Neuronal stem cell (in vitro differentiated cells): ENCODE results near the gene WNT3.

Source experiments
- DNase-seq: peaks from one replicate; pipeline ENCODE4 v3.0.0-alpha.2; 2013; ENCODE audit warnings: low spot score
- H2AFZ ChIP-seq: one replicate; pipeline ENCODE4 v1.6.1; 2013; ENCODE audit warnings: mild to moderate bottlenecking, low read length, inconsistent platforms
- H2AK5ac ChIP-seq: 2 replicates; pipeline ENCODE4 v1.6.1; 2013; ENCODE audit warnings: low read depth, mild to moderate bottlenecking, inconsistent platforms, low read length, moderate library complexity, mixed read lengths
- H2BK120ac ChIP-seq: 2 replicates; pipeline ENCODE4 v1.6.1; 2013; ENCODE audit warnings: low read depth, mild to moderate bottlenecking, inconsistent platforms, low read length, moderate library complexity, mixed read lengths
- H2BK12ac ChIP-seq: one replicate; pipeline ENCODE4 v1.6.1; 2013; ENCODE audit warnings: low read length, inconsistent platforms
- H2BK15ac ChIP-seq: 2 replicates; pipeline ENCODE4 v1.6.1; 2013; ENCODE audit warnings: mild to moderate bottlenecking, low read length, inconsistent platforms, mixed read lengths
- H2BK5ac ChIP-seq: one replicate; pipeline ENCODE4 v1.6.1; 2013; ENCODE audit warnings: inconsistent platforms, mild to moderate bottlenecking, low read length, moderate library complexity
- H3K14ac ChIP-seq: one replicate; pipeline ENCODE4 v1.6.1; 2013; ENCODE audit warnings: low read length, inconsistent platforms
- H3K18ac ChIP-seq: 2 replicates; pipeline ENCODE4 v1.6.1; 2013; ENCODE audit warnings: low read length, inconsistent platforms
- H3K23ac ChIP-seq: 2 replicates; pipeline ENCODE4 v1.6.1; 2013; ENCODE audit warnings: low read depth, mild to moderate bottlenecking, mixed read lengths, low read length, inconsistent platforms; ENCODE audit not compliant: poor library complexity
- H3K27ac ChIP-seq: replicated peaks from 3 replicates; pipeline ENCODE4 v1.5.1; 2013; ENCODE audit warnings: low read length, inconsistent platforms
- H3K27me3 ChIP-seq, 3 experiments: 2 replicates each; pipeline ENCODE4 v1.6.1; 2013; ENCODE audit warnings: low read length in 3 of 3, mild to moderate bottlenecking in 2 of 3, inconsistent platforms in 1 of 3, low read depth in 1 of 3, mixed read lengths in 1 of 3, moderate library complexity in 1 of 3; ENCODE audit not compliant: control insufficient read depth in 3 of 3, insufficient read depth in 3 of 3
- H3K36me3 ChIP-seq, 2 donors: replicated peaks in 1 of 2; 2 replicates each; pipeline ENCODE4 v1.6.1; 2013; ENCODE audit warnings: low read length in 2 of 2; ENCODE audit not compliant: control insufficient read depth in 2 of 2, insufficient read depth in 2 of 2
- H3K4ac ChIP-seq: 2 replicates; pipeline ENCODE4 v1.6.1; 2013; ENCODE audit warnings: inconsistent platforms, mild to moderate bottlenecking, low read length, moderate library complexity
- H3K4me1 ChIP-seq, 2 donors: 1 replicate in 1 of 2; 2 replicates in 1 of 2; pipeline ENCODE4 v1.6.1; 2013; ENCODE audit warnings: low read length in 2 of 2, low read depth in 1 of 2; ENCODE audit not compliant: control insufficient read depth in 2 of 2, insufficient read depth in 1 of 2
- H3K4me2 ChIP-seq: one replicate; pipeline ENCODE4 v1.6.1; 2013; ENCODE audit warnings: mild to moderate bottlenecking, low read length, inconsistent platforms; ENCODE audit not compliant: insufficient read depth, poor library complexity, severe bottlenecking
- H3K4me3 ChIP-seq, 2 donors: 2 replicates each; pipeline ENCODE4 v1.5.1; 2013; ENCODE audit warnings: low read length in 2 of 2, mild to moderate bottlenecking in 2 of 2, inconsistent platforms in 1 of 2, moderate library complexity in 1 of 2
- H3K79me1 ChIP-seq: one replicate; pipeline ENCODE4 v1.6.1; 2013; ENCODE audit warnings: low read depth, mild to moderate bottlenecking, inconsistent platforms, low read length, moderate library complexity
- H3K9ac ChIP-seq: one replicate; pipeline ENCODE4 v1.6.1; 2013; ENCODE audit warnings: mild to moderate bottlenecking, low read depth, low read length, inconsistent platforms; ENCODE audit not compliant: poor library complexity
- H3K9me3 ChIP-seq, 2 donors: replicated peaks in 1 of 2; 2 replicates each; pipeline versions ENCODE3 to v1.6.1; 2013; ENCODE audit warnings: low read length in 2 of 2, mild to moderate bottlenecking in 2 of 2, inconsistent platforms in 1 of 2, low read depth in 1 of 2, mixed read lengths in 1 of 2, moderate library complexity in 1 of 2; ENCODE audit not compliant: control insufficient read depth in 2 of 2, insufficient read depth in 1 of 2
- H4K8ac ChIP-seq: one replicate; pipeline ENCODE4 v1.6.1; 2013; ENCODE audit warnings: low read depth, mild to moderate bottlenecking, inconsistent platforms, low read length, moderate library complexity
- H4K91ac ChIP-seq: one replicate; pipeline ENCODE4 v1.6.1; 2013; ENCODE audit warnings: low read length, low read depth, mild to moderate bottlenecking, inconsistent platforms; ENCODE audit not compliant: poor library complexity
- WGBS, 2 donors: extraction: QIAGEN DNeasy Blood & Tissue Kit; methylation state at CpG; one replicate each; pipeline ENCODE4 v1.1.7; 2013; ENCODE audit warnings: missing lambda C conversion rate in 2 of 2, mixed read lengths in 1 of 2; ENCODE audit not compliant: insufficient read length in 2 of 2, insufficient replicate concordance in 1 of 2; ENCODE audit errors: extremely low coverage in 2 of 2; 5-methylcytosine and 5-hydroxymethylcytosine counted together

Gene WNT3

DNA sequence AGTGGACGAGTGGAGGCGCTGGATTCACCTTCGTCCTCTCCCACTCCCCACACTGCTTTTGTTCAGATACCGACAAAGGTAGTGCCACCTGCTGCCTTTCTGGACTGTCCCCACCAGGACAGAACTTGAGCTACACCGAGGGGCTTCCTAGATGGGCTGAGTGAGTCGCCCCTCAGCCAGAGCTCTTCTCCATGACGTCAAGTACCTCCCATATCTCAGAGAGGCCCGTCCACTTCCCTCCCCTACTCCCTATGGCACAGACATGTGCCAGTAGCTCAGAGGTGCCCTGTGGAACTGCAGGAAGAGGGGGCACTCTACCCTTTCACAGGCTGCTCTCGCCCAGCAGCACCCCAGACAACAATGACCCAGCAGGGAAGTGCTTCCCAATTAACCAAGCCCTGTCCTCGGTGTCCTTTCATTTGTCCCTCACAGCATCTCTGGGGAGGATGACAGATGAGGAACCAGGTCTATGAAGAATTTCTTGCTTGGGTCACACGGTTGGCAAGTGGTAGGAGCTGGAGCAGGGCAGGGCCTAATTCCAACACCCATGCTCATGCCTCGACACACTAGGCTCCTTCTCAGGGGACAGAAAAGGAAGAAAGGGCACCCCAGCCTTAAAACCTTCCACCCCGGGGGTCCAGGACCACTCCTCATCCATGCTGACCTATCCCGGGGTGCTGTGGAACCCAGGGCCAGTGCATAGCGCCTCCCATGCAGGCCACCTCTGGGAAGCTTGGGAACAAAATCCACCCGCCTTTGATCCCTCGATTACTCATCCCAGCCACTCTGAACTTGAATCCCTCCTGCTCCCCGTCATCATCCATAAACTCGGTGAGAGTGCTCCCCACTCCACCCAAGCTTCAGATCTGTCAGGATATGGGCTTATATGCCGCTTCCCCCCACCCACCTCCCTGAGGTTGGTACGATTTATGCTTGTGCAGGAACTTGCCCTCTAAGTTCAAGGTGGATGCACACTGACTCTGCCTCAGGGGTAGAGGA lies 51.7 kb downstream of the WNT3 start:
- H4K91ac ChIP-seq, result no peak overlapping the region
- H3K4me1 ChIP-seq, result peaks cover 0 to 19% of the 10 kb centered on the region in 2 donors
- no peak overlapping the region for H3K4me2 ChIP-seq
- no peak overlapping the region for H2BK15ac ChIP-seq
- H4K8ac ChIP-seq, result no peak overlapping the region
- H2BK120ac ChIP-seq, result no peak overlapping the region
- no peak overlapping the region for H3K4me3 ChIP-seq
- H3K4ac ChIP-seq, result peak overlapping the region; percentile 30
- peaks cover 0 to 4% (median 0%) of the 10 kb centered on the region in 3 experiments for H3K27me3 ChIP-seq
- H2BK12ac ChIP-seq, result no peak overlapping the region
- H3K18ac ChIP-seq, result peak overlapping the region; percentile 11
- no peak overlapping the region for H2AK5ac ChIP-seq
- H3K14ac ChIP-seq, result no peak overlapping the region
- no peak overlapping the region for H2AFZ ChIP-seq
- no peaks in the 10 kb centered on the region for H3K9me3 ChIP-seq
- WGBS, 2 donors, result no CpG with 5 or more reads among the region's 21 CpGs
- no peak overlapping the region for H3K27ac ChIP-seq
- H3K36me3 ChIP-seq, result peaks cover 0 to 77% of the 10 kb centered on the region in 2 donors
- no peak for DNase-seq
- H2BK5ac ChIP-seq, result no peak overlapping the region
- H3K79me1 ChIP-seq, result no peaks in the 10 kb centered on the region
- no peak overlapping the region for H3K9ac ChIP-seq
- H3K23ac ChIP-seq, result peak overlapping the region; percentile 38

DNA sequence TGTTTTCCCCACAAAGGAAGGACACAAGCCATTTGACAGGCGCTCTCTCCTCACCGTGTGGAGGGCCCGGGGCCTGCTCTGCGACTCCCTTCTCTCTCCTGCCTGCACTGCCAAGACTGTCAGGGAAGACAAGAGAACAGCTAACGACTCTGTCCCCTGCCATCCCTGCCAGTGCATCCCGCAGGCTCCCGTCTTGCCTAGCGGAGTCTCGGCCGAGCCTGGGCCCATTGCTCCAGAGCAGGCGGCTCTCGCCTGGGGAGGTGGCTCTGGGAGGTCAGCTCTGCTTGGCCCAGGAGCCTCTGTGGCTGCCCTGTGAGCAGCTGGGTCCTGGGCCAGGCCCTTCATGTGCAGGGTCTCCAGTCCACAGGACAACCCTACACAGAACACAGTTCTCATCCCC lies 53.0 kb downstream of the WNT3 start:
- no peak overlapping the region for H2BK5ac ChIP-seq
- WGBS, 2 donors, result no CpG with 5 or more reads among the region's 12 CpGs
- H3K9me3 ChIP-seq, result no peaks in the 10 kb centered on the region
- peaks cover 0 to 15% of the 10 kb centered on the region in 2 donors for H3K4me1 ChIP-seq
- H3K27ac ChIP-seq, result no peak overlapping the region
- no peak overlapping the region for H3K23ac ChIP-seq
- H3K27me3 ChIP-seq, result peaks cover 0 to 4% (median 0%) of the 10 kb centered on the region in 3 experiments
- H3K14ac ChIP-seq, result no peak overlapping the region
- H3K18ac ChIP-seq, result no peak overlapping the region
- no peak overlapping the region for H4K8ac ChIP-seq
- H3K36me3 ChIP-seq, result peaks cover 0 to 90% of the 10 kb centered on the region in 2 donors
- H2AK5ac ChIP-seq, result no peak overlapping the region
- no peak overlapping the region for H3K4ac ChIP-seq
- H4K91ac ChIP-seq, result no peak overlapping the region
- no peak overlapping the region for H3K4me3 ChIP-seq
- H3K9ac ChIP-seq, result no peak overlapping the region
- H3K4me2 ChIP-seq, result no peak overlapping the region
- H2BK15ac ChIP-seq, result no peak overlapping the region
- H3K79me1 ChIP-seq, result no peaks in the 10 kb centered on the region
- H2BK120ac ChIP-seq, result no peak overlapping the region
- no peak overlapping the region for H2AFZ ChIP-seq
- no peak for DNase-seq
- H2BK12ac ChIP-seq, result no peak overlapping the region

DNA sequence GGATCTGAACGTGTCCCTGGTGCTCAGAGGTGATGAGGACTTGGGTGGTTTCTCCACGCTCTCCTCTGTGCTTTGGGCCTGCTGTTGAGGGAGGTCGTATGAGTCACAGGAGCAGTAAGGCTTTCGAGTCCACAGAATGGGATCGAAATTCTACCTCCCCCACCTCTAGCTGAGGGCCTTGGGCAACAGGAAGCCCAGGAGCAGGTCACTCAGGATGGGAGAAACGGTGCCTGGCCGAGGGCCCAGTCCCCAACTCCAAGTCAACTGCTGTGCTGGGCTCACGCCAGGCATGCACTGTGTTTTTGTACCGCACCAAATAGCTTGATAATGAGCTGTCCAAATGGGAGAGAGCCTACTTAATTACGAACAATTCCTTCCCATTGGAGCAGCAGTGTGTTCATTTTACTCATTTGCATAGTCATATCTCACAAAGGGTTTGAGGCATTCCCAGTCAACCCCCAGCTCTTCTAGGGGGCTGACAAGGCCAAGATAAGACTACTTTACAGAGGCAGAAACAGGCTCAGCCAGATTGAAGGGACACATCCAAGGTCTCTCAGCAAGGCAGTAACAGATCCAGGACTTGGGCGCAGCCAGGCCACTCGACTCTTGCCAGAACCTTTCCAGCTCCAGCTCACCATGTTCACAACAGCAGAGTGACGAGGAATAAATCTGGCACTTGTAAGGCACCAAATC lies 53.6 kb downstream of the WNT3 start:
- Histone ChIP-seq H2BK5ac (no peak overlapping the region), H2AK5ac (no peak overlapping the region), H3K14ac (no peak overlapping the region), H3K27ac (no peak overlapping the region), H4K91ac (no peak overlapping the region), H3K4me1 (peaks cover 0 to 9% of the 10 kb centered on the region in 2 donors), H3K23ac (no peak overlapping the region), H2BK12ac (no peak overlapping the region), H3K79me1 (no peaks in the 10 kb centered on the region), H3K9me3 (no peaks in the 10 kb centered on the region), H3K27me3 (peaks cover 0 to 2% (median 0%) of the 10 kb centered on the region in 3 experiments), H2BK15ac (no peak overlapping the region), H3K4me2 (no peak overlapping the region), H3K36me3 (peaks cover 0 to 95% of the 10 kb centered on the region in 2 donors), H3K4me3 (no peak overlapping the region), H3K4ac (no peak overlapping the region), H2BK120ac (no peak overlapping the region), H4K8ac (no peak overlapping the region), H2AFZ (no peak overlapping the region), H3K18ac (no peak overlapping the region), H3K9ac (no peak overlapping the region)
- DNase-seq, result no peak
- no CpG with 5 or more reads among the region's 13 CpGs for WGBS, 2 donors
